Lung (tissue), 12 donors: ENCODE measurements around the gene RREB1. TPM values are rescaled to one million over a fixed set of nuclear protein-coding genes. Genes with fewer than 3 reads are reported as not detected.
A peak's percentile ranks its signal among the peaks of the same experiment; 100 is the strongest.
"Not testable (repeated sequence)": the region's sequence is repeated elsewhere in the genome, so short reads cannot be mapped to it uniquely, and the experiment has no call there.

Experiments
- ATAC-seq: fragments of 200-7000 bp; cut with Tn5 transposase; one replicate; pipeline ENCODE4 v1.9.1; 2020; ENCODE audit warnings: moderate number of reproducible peaks; ENCODE audit not compliant: insufficient read depth, low FRiP score
- DNase-seq, 3 donors: peaks; one replicate each; pipeline ENCODE4 v3.0.0-alpha.2; 2013 to 2017
- H3K27ac ChIP-seq, 2 donors: one replicate each; pipeline ENCODE4 v1.5.1; 2013; ENCODE audit warnings: mild to moderate bottlenecking in 2 of 2, moderate library complexity in 2 of 2, control low read depth in 1 of 2, inconsistent platforms in 1 of 2, low read depth in 1 of 2, low read length in 1 of 2
- H3K27me3 ChIP-seq, 3 donors: one replicate each; pipeline ENCODE4 v1.5.1; 2013; ENCODE audit warnings: low read length in 2 of 3; ENCODE audit not compliant: control insufficient read depth in 3 of 3, insufficient read depth in 3 of 3
- H3K36me3 ChIP-seq, 4 donors: one replicate each; pipeline ENCODE4 v1.5.1; 2013; ENCODE audit warnings: low read length in 4 of 4, mild to moderate bottlenecking in 1 of 4, moderate library complexity in 1 of 4; ENCODE audit not compliant: control insufficient read depth in 4 of 4, insufficient read depth in 4 of 4
- H3K4me1 ChIP-seq, 5 donors: one replicate each; pipeline ENCODE4 v1.5.1; 2013; ENCODE audit warnings: low read length in 5 of 5, mild to moderate bottlenecking in 2 of 5, moderate library complexity in 1 of 5; ENCODE audit not compliant: control insufficient read depth in 5 of 5, insufficient read depth in 5 of 5
- H3K4me3 ChIP-seq: one replicate; pipeline ENCODE4 v1.5.1; 2013; ENCODE audit warnings: mild to moderate bottlenecking, control low read depth, moderate library complexity
- H3K9ac ChIP-seq, 2 donors: one replicate each; pipeline ENCODE4 v1.5.1; 2013; ENCODE audit warnings: low read length in 2 of 2, control low read depth in 1 of 2; ENCODE audit not compliant: insufficient read depth in 1 of 2
- H3K9me3 ChIP-seq, 4 donors: one replicate each; pipeline ENCODE4 v1.5.1; 2013; ENCODE audit warnings: low read length in 3 of 4, mild to moderate bottlenecking in 1 of 4, moderate library complexity in 1 of 4; ENCODE audit not compliant: control insufficient read depth in 4 of 4, insufficient read depth in 3 of 4
- CTCF ChIP-seq: IDR thresholded peaks from 2 replicates; pipeline ENCODE4 v1.5.1; 2012; ENCODE audit warnings: mild to moderate bottlenecking; ENCODE audit errors: control extremely low read depth, extremely low read depth
- WGBS, 2 donors: extraction: QIAGEN DNeasy Blood & Tissue Kit; methylation state at CpG; one replicate each; pipeline ENCODE4 v1.1.7; 2013; 5-methylcytosine and 5-hydroxymethylcytosine counted together
- polyA plus RNA-seq, 2 donors: library from polyadenylated mRNA; stranded (reverse); fragments of 200-250 nt; gene quantifications; one replicate each; pipeline ENCODE4 v1.2.1, GENCODE V29; 2013
- total RNA-seq, 2 donors: library from RNA; depleted of rRNA in 1 of 2; stranded (reverse); fragments of >200 nt in 1 of 2; gene quantifications; one replicate each; pipeline ENCODE4 v1.2.1, GENCODE V29; 2014 to 2021
- donor health status: control.
- donor health status: control.
- donor health status: Bipolar disorder and iron deficiency.
- donor health status: healthy.
- donor health status: DM: yes; HTN: yes; CAD: no.

RREB1 gene
- total and polyA plus RNA-seq, 4 donors: 8.9 to 54.7 (median 31.1) TPM

DNA sequence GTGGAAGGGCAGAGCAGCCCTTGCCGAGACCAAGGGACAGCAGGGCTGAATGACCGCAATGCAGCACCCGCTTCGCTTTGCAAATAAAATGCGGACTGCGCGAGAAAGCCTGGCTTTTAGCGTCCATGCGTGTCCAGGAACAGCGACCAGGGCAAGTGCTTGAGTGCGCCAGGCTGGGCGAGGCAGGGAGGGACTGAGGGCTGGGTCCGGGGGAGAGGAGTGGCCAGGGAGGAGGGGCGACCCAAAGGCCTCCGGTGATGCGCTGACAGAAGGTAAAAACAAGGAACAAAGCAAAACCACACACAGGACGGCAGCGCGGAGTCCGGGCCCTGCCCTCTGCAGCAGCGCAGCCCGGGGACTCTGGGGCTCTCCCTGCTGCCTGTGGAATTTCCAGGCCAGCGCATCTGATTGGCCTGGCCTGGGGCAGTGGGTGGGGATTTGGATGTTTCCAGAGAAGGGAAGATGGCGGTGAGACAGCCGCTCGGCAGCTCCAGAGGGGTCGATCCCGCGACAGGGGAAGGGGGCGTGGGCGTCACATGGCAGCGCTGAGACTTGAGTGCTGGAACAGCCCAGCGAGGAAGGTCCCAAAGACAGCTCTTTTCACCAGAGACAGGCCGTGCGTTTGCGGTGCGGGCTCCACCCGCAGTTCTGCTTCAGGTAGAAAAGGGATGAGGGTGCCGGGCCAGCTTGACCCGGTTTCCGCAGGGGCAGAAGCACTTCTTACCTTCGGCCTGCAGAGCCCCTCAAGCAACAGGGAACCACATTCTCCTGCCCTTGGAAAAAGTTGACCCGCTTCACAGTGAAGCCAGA, 153.5 kb downstream of the RREB1 start:
- peak; percentile 98 for ATAC-seq
- Histone ChIP-seq H3K9me3 (peaks cover 0 to 2% (median 0%) of the 10 kb centered on the region in 4 donors), H3K9ac (peak overlapping the region; percentile 33 to 59)

DNA sequence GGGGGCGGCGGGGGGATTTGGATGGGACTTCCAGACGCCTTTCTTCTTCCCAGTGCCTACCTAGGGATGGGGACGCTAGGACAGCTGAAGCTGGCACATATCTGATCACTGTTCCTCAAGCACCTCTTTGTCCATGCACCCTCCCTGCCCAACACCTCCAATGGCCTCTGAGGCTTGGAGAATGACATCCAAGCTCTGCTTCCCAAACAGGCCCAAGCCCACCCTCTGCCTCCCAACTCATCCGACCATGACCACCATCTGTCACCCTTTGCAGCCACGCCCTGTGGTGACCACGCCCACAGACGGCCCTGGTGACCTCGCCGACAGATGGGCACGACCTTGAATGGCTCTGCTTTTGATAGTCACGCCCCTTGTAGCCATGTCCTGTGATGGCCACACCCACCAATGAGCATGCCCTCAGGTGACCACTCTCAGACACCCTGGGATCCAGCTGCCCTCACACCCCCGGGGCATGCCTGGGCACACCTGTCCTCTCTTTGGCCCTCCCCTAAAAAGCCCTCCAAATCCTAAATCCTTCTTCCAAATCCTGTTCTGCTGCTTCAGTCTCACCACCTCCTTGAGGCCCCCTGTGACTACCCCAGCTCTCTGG, 154.2 kb downstream of the RREB1 start:
- H3K4me3 ChIP-seq: peak overlapping the region; percentile 54
- H3K9ac ChIP-seq: no peak overlapping the region
- 62 to 66% methylated on average over 13 of the region's 13 CpGs for WGBS, 2 donors
- H3K27ac ChIP-seq: peak overlapping the region in 1 of 2 donors; percentile 79
- no peaks in the 10 kb centered on the region for H3K27me3 ChIP-seq
- H3K9me3 ChIP-seq: no peaks in the 10 kb centered on the region
- peak in 1 of 3 donors; percentile 14 for DNase-seq
- ATAC-seq: no peak
- peaks cover 0 to 12% (median 6%) of the 10 kb centered on the region in 5 donors for H3K4me1 ChIP-seq
- TF ChIP-seq CTCF: no peak
- H3K36me3 ChIP-seq: no peaks in the 10 kb centered on the region

More for the DNA sequence above, 153.5 kb downstream of the RREB1 start:
- H3K4me3 ChIP-seq: peak overlapping the region; percentile 54
- peaks cover 0 to 12% (median 6%) of the 10 kb centered on the region in 5 donors for H3K4me1 ChIP-seq
- H3K36me3 ChIP-seq: no peaks in the 10 kb centered on the region
- 3% methylated on average over 43 of the region's 43 CpGs for WGBS, 2 donors
- peak overlapping the region; percentile 26 to 79 for H3K27ac ChIP-seq
- H3K27me3 ChIP-seq: no peaks in the 10 kb centered on the region
- peak; percentile 92 to 94 (median 93) for DNase-seq
- TF ChIP-seq CTCF: no peak

DNA sequence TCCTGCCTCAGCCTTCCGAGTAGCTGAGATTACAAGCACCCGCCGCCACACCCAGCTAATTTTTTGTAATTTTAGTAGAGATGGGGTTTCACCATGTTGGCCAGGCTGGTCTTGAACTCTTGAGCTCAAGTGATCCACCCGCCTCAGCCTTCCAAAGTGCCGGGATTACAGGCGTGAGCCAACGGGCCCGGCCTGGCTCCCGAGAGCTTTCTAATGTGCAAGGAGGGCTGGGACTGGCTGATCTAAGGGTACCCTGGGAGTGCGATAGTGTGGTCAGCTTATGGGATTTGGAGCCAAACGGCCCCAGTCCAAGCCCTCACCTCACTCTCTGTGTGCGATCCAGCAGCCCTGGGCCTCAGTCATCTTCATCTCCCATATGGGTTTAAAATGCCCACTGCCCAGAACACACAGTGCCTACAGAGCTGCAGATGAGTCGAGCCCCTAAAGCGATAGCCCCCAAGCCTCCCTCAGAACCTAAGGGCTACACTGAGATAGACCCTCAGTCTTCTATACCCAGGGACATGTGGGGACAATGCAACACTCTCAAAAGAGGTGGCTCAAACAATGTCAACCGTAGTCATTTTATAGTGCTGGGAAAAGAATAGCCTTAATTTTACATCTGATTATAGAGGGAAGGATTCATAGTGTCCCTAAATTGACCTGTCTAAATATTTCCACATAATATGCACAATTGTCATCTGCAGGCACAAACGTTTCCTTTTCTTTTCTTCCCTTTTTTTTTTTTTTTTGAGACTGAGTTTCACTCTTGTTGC, 155.2 kb downstream of the RREB1 start:
- H3K4me1 ChIP-seq: peaks cover 0 to 12% (median 6%) of the 10 kb centered on the region in 5 donors
- ATAC-seq (no peak), DNase-seq (no peak)
- no peaks in the 10 kb centered on the region for H3K27me3 ChIP-seq
- TF ChIP-seq CTCF: no peak
- no peak overlapping the region for H3K27ac ChIP-seq
- no peak overlapping the region for H3K4me3 ChIP-seq
- 86 to 89% methylated on average over 16 of the region's 16 CpGs for WGBS, 2 donors
- no peak overlapping the region for H3K9ac ChIP-seq
- no peaks in the 10 kb centered on the region for H3K36me3 ChIP-seq
- H3K9me3 ChIP-seq: peaks cover 0 to 2% (median 0%) of the 10 kb centered on the region in 4 donors

DNA sequence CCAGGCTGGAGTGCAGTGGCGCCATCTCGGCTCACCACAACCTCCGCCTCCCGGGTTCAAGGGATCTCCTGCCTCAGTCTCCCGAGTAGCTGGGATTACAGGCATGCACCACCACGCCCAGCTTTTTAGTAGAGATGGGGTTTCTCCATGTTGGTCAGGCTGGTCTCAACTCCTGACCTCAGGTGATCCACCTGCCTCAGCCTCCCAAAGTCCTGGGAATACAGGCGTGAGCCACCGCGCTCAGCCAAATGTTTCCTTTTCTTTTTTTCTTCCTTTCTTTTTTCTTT, 155.7 kb downstream of the RREB1 start:
- not testable (repeated sequence) for H3K27me3 ChIP-seq, H3K9ac ChIP-seq, ATAC-seq, H3K27ac ChIP-seq, H3K36me3 ChIP-seq, H3K4me3 ChIP-seq, DNase-seq, H3K9me3 ChIP-seq
- H3K4me1 ChIP-seq: peaks cover 0 to 12% (median 6%) of the 10 kb centered on the region in 5 donors
- WGBS, 2 donors: 64 to 86% methylated on average over 9 of the region's 9 CpGs
